AG09319 (cell line): ENCODE results near the gene CACNA2D2.

ENCODE experiments used
- DNase-seq: peaks from one replicate; pipeline ENCODE4 v3.0.0-alpha.2; 2010; ENCODE audit warnings: low read depth; ENCODE audit errors: extremely low read depth
- TF ChIP-seq, protein P1 (sequence below): IDR thresholded peaks from 2 replicates; pipeline ENCODE4 v1.5.1; 2011; ENCODE audit warnings: low read depth, mild to moderate bottlenecking, inconsistent platforms, low read length, moderate library complexity

Gene CACNA2D2

DNA sequence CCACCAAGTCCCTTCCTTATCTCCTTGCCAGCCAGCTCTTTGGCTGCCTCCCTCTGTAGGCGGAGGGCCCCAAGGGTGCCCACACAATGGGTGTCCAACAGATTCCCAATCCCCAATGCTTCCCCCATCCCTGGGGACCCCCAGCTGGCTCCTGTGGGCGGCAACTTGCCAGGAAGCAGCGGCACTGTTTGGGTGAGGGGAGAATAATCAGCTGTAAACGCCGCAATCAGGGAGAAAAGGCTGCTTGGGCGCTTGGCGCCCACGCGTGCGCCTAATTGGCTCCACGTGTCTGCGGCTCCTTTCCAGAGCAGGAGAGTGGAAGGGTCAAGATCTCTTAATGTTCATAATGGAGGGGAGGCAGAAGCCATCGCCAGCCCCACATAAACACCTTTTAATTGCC, 76.2 kb downstream of the CACNA2D2 start:
- DNase-seq, result no peak
- TF ChIP-seq, protein P1, sequence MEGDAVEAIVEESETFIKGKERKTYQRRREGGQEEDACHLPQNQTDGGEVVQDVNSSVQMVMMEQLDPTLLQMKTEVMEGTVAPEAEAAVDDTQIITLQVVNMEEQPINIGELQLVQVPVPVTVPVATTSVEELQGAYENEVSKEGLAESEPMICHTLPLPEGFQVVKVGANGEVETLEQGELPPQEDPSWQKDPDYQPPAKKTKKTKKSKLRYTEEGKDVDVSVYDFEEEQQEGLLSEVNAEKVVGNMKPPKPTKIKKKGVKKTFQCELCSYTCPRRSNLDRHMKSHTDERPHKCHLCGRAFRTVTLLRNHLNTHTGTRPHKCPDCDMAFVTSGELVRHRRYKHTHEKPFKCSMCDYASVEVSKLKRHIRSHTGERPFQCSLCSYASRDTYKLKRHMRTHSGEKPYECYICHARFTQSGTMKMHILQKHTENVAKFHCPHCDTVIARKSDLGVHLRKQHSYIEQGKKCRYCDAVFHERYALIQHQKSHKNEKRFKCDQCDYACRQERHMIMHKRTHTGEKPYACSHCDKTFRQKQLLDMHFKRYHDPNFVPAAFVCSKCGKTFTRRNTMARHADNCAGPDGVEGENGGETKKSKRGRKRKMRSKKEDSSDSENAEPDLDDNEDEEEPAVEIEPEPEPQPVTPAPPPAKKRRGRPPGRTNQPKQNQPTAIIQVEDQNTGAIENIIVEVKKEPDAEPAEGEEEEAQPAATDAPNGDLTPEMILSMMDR, result no peak

DNA sequence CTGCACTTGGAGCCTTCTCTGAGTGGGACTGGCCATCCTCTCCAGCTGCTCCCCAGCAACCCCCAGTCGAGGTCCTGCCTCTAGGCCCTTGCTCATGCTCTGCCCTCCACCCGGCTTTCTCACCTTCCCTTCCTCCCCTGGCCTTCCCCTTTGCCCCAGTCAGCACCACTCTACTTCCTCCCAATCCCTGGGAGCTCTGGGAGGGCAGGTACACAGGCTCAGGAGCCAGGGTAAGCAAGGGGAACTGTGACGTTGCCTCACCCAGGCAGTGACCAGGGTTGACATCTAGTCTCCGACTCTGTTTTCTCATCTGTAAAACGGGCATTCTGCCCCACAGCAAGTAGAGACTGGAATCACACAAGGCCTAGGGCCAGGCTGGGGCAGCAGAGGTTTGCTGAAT, 77.5 kb downstream of the CACNA2D2 start:
- no peak for DNase-seq
- TF ChIP-seq, protein P1, result no peak

DNA sequence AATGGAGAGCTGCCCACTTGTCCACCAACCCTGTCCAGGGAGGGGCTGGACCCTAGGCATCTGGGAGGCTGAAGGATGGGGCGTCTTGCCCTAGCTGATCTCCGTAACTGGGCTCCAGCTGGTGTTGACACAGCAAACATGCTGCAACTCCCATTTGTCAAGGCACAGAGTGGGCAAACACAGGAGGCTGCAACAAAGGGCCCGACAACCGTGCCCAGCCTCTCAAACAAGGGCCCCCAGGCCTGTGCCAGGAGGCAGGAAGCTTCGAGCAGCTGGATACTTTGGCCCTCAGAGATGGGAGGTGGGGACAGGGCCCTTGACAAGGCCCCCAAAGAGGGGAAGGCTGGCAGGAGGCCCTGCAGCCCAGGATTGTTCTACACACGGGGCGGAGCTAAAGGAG, 79.9 kb downstream of the CACNA2D2 start:
- DNase-seq, result no peak
- TF ChIP-seq, protein P1, result no peak

DNA sequence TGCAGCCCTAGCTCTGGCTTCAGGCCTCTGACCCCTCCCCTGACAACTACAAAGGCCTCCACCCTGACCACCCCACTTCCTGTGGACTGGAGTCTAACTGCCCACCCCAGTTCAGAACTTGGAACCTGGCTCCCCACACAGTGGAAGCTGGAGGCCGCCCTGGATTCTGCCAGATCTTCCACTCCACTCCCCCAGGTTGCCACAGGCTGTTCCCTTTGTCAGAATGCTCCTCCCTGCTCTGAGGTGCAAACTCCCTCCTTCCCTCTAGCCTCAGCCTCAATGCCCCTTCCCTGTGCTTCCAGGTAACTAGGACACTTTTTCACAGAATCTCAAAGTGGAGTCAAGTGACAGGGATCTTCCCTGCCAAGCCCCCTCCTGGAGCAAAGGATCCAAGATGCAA, 81.3 kb downstream of the CACNA2D2 start:
- DNase-seq, result no peak
- TF ChIP-seq, protein P1, result no peak

DNA sequence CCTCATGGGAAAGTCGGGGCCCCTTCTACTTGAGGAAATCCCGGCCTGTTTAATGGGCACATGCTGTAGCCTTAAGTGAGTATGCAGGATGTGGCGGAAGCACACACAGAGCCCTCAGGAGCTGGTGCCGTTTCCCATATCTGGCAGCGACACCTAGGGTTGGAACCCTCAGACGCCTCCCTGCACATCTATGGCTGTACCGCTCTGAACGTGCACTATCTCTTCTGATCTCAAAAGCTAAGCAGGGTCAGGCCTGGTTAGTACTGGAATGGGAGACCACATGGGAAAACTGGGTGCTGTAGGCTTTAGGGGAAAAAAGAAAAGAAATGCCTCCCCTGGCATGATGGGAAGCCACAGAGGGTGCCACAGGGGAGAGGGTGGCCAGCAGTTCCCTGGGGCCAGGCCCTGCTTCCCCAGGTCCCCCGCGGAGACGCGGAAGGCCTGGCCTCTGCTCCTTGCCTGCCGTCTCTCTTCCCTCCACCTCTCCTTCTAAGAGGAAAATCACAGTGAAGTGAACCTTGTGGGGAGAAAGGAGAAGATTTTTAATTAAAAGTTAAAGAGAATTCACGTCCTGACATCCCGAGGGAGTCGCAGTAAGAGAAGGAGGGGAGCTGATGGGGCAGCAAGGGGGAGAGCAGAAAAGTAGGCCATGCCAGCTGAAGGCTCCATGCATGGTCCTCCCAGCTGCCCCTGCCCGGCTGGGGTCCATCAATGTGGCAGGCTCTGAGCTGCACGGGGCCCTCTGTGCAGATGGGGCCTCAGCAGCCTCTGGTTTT, 83.7 kb downstream of the CACNA2D2 start:
- TF ChIP-seq, protein P1, result no peak
- DNase-seq, result no peak

DNA sequence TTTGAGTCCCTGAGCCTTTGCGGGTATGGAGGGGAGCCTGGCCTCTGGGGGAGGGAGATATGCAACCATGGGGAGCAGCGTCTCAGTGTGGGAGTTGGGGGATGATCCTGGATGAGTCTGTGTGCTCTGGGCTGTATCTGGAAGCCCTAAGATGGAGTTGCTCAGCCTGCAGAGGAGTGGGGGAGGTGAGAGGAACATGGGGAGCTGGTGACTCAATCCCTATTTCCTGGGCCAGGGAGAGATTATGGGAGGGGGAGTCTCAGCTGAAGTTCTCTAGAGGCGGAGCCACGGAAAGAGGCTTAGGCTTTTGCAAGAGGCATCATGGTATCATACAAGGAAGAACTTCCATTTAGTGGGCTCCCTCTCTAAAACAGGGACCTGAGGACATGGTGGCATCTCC, 84.6 kb downstream of the CACNA2D2 start:
- DNase-seq, result no peak
- TF ChIP-seq, protein P1, result no peak

DNA sequence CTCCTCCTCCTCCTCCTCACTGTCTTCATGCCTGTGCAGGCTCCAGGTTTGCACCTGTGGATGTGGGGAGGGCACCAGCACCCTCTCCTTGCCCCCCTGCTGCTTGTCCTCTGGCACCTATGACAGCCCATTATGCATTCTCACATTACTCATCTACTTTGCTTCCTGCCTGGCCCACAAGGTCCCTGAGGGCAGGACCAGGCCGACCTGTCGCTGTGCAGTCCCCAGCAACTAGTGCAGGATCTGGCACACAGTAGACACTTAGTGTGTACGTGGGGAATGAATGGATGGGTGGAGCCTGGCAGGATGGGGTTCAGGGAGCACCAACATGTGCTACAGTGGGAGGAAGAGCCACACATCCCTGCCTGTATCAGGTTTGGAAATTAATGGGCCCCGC, 85.8 kb downstream of the CACNA2D2 start:
- TF ChIP-seq, protein P1, result no peak
- no peak for DNase-seq
